IPS DF 4.7 (cell line): Measurements from ENCODE around the gene TENM3.

Experiments
- DNase-seq: peaks from one replicate; pipeline ENCODE4 v3.0.0-alpha.2; 2013; ENCODE audit warnings: low spot score; ENCODE audit errors: extremely low read depth

The TENM3 gene

DNA sequence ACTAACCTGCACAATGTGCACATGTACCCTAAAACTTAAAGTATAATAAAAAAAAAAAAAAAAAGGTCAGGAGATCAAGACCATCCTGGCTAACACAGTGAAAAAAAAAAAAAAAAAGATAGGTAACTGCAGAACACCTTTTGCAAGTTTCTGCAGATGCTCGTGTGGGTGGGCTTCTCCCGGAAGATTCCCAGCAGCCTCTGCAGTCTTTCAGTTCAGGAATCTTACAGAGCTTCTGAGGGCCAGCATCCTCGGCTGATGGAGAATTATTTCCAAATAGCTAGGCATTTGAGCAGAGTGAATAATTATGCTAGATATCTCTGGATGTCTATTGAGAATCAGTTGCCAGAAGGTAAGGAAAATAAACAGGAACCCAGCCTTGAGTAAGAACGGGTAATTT is 373.3 kb downstream of the TENM3 start:
- no peak for DNase-seq

DNA sequence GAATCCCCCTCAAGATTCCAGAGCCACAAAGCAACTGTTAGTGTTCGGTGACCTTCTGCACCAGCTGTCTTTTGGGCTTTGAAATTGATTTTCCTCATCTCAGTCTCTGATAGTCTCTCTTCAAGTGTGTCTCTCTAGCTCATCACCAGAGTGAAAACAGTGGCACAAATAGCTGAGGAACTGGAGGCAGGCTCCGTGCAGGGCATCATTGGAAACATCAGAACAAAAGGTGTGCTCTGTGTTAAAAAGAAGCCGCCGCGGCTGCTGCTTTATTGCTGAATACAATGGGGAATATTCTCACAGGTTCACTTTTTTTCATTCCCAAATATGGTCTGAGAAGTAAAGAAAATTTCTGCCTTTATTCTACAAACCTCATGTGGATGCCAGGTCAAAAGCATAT is 376.5 kb downstream of the TENM3 start:
- no peak for DNase-seq

DNA sequence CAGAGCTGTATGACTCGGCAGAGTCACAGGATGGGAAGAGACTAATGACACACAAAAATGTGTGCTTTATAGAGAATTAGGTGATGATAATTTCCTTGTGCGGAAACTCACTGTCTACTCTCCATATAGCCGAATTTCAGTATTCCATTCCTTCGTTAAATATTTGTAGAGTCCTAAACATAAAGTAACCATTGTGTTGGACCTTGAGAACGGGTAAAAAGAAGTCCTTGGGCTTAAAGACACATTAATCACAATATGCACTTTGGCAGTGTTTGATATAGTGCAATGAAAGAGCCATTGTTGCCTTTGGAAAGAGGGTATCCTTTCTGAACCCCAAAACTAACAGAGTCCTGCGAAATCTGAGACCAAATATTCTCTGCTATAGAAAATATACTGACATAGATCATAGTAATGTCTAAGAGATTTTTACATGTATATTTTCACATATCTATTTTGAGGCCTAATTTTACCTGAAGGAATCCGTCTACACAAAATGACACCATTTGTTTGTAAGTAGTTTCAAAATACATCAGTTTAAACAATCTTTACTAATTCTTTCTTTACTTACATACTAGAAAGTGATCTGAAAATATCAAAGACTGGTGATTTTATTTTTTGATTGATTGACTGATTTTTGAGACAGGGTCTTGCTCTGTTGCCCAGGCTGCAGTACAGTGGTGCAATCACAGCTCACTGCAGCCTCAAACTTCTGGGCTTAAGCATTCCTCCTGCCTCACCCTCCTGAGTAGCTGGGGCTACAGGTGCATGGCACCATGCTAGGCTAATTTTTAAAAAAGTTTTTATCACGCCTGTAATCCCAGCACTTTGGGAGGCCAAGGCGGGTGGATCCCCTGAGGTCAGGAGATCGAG is 377.1 kb downstream of the TENM3 start:
- no peak for DNase-seq

DNA sequence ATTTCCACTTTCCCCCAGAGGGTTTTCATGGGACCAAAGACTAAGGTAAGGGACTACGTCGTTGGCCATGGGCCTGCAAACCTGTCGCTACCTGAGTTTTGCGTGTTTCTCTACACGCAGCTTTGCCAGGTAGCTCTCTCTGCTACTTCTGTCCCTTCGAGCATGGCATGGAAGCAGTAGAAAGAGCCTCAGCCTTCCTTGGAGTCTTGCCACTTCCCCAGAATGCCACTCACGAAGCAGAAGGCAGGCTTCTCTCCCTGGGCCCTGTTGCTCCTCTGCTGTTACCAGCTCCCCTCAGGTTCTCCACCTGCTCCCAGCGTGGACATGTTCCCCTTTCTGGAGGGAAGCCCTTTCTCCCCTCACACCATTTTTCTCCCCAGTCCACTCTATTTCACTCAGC is 381.1 kb downstream of the TENM3 start:
- no peak for DNase-seq

DNA sequence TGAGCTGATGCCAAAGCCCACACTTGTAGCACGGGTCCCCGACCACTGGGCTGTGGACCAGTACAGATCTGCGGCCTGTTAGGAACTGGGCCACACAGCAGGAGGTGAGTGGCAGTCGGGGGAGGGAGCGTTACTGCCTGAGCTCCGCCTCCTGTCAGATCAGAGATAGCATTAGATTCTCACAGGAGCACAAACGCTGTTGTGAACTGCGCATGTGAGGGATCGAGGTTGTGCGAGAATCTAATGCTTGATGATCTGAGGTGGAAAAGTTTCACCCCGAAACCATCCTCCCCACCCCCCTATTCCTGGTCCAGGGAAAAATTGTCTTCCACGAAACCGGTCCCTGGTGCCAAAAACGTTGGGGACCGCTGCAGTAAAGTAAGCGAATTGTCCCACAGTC is 382.0 kb downstream of the TENM3 start:
- DNase-seq = no peak

DNA sequence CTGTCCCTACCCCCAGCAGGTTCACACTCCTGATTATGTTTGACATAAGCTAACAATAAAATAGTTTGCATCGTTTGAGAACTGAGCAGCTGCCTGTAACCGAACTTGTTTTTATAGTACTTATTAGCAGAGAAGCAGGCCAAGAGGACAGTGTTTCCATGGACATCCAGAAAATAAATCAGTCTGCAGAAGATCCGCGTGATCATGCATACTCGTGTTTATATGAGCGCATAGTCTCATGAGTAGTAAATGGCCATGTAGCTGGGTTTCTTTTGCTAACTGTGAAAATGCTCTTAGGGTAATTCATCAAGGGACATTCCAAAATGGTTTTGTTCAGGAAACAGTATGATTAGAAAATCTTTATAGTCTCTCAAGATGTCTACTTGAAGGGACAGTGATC is 384.8 kb downstream of the TENM3 start:
- no peak for DNase-seq

DNA sequence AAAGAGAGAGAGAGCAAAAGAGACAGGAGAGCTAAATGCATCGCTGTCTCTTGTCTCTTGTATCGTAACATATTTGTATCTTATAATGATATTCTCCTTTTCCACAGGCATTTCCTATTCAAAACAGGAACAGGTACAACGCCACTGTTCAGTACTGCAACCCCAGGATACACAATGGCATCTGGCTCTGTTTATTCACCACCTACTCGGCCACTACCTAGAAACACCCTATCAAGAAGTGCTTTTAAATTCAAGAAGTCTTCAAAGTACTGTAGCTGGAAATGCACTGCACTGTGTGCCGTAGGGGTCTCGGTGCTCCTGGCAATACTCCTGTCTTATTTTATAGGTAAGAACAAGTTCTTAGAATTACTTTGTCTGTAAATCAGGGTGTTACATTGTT is 385.3 kb downstream of the TENM3 start:
- no peak for DNase-seq

DNA sequence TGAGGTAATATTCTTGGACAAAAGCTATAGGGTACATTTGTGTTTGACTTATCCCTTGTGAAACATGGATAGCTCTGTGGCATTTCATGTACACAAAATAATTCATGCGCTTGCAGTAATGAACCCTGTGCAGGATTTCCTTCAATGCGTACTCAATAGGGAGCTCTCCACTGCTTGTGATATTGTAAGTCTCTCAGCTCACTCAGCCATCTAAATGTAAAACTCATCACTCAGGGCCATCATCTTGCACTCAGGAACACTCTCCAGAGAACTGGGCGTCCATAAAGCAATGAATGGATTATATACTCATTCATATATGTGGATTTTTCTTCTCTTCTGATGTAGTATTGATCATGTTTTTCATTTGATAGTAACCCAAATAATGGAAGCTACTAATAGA is 385.9 kb downstream of the TENM3 start:
- no peak for DNase-seq

DNA sequence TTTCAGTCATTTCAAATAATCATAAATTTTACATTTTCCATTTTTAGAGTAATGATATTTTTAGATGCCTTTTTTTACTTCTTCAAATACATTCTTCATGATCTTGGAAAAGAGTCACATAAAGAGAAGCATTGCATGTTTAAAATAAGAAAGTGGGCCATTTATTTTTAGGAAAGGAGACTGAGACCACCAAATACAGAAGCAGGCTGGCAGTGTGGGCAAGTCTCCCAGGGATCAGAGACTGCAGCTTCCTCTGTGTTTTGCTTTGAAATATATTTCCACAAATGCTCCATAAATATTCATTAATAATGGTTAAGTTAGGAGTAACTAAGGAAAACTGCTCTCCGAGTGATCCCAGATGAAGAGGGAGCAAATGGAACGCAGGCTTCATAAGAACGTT is 397.3 kb downstream of the TENM3 start:
- no peak for DNase-seq

DNA sequence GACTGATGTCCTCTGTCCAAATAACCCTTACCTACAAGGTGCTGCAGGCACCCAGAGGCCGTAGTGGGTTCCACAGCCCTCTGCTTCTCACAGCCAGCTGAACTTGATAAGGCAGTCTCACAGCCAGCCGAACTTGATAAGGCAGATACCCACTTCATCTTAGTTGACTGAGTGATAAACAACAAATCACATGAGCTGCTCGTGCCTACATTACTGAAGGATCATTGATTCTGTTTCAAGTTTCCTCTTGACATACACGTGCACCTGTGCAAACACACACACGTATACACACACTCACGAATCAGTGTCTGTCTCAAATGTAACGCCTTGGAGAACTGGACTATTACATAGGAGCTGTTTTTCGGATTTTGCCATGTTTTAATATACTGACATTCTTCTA is 397.7 kb downstream of the TENM3 start:
- DNase-seq = no peak

DNA sequence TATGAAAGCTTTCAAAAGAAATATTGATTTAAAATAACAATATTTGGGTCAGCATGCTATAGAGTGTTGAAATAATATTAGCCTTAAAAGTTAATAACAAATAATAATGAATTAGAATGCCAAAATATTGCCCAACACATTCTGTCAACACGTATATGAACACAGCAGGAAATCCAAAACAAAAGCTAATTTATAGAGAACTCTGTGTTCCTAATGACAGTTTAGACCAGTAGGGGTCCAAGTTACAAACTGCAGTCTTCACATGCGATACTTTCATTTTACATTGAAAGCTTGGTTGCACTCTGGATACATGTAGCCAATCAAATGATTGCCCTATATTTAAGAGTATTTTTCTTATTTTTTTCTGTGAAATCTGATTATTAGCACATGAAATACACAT is 399.6 kb downstream of the TENM3 start:
- DNase-seq = no peak

DNA sequence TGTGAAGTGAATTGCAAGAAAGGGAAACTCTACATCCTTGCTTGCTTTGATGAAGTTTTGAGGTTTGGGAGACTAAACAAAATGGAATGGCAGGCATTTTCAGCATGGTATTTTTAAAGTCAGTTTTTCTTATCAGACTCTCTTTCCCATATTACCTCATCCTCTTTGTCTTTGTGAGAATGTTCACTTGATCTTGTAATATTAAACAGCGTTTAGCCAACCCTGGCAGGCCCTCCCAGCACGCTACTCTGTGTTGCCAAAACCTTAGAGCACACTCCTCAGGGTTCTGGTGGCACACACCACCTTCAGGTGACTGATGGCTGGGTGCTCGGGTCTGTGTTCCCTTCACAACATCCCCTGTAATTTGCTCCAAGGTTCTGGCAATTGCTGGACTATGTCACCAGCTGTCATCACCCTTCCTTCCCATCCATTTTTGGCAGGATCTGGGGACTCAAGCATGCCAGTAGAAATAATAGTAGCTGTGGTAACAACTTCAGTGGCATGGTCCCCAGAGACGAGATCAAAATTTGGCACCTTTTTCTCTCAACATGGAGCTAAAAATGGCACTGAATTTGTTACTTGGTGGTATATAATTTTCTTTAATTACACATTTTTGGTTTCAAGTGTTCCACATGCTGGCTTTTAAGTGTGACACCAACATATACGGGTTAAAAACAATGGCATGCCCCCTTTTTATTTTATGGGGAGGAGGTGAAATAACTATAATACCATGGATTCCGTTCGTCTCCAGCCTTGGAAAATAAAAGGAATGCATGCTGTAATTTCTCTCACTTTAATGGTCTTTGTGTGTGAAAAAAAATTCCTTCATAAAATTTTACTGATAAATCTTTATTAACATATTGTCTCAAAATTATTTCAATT is 400.8 kb downstream of the TENM3 start:
- no peak for DNase-seq

DNA sequence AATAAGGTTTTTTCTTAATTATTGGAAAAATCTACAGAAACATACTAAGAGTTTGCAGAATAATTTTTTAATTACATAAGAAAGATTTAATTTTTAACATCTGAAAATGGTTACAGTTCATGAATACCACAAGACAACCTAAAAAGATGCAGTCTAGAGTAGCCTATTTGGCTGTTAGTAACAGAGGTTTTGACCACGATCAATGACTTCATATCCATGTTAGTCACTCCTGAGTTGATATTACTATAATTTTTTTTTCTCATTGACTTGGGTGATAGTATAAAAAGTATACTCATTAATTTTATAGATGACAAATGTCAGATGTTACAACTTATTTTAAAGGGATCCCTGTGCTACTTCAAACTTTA is 401.5 kb downstream of the TENM3 start:
- no peak for DNase-seq

DNA sequence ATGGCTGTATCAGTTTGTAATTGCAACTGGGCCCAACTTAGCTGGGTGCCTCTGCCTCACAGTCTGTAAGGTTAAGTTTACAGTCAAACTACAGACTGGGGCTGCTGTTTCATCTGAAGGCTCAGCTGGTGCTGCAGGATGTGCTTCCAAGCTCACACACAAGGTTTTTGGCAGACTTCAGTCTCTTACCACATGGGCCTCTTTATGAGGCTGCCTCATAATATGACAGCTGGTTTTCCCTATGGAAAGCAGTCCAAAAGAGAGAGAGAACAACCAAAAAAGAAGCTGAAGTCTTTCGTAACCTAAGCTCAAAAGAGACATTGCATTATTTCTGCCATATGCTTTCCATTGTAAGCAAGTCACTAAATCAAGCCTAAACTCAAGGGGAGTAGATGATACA is 402.3 kb downstream of the TENM3 start:
- no peak for DNase-seq

DNA sequence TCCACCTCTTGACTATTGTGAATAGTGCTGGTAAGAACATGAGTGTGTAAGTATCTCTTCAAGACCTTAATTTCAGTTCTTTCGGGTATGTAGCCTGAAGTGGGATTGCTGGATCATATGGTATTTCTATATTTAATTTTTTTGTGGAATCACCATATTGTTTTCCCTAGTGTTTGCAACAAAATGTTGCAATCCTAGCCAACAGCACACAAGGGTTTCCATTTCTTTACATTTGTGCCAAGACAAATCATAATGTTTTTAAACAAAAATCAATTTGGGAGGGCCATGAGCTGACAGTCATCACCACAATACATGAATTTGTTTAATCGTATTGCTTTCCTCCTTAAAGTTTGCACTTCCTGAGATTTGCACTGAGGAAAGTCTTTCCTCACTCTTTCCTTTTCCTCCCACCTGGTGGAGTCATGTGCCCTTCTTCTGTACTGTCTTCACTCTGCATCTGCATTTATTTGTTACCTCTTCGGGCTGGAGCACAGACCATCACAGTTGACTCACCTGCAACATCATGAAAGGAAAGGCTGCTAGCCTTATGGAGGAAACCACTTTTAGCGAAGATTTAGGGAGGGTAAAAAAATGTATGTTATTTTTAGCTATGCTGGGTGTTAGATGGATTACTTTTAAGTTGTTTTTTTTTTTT is 404.6 kb downstream of the TENM3 start:
- no peak for DNase-seq

DNA sequence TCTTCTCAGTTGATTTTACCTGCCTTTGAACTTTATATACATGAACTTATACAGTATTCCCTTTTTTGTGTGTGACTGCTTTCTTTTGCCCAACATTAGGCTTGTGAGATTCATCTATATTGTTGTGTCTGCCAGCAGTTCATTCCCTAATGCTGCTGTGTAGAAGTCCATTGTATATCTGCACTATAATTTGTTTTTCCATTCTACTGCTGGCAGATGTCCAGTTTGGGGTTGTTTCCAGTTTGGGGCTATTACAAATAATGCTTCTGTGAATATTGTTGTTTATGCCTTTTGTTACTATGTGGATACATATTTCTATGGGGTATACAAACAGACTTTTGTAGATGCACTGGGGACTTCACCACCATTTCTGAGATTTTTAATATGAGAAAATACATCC is 405.6 kb downstream of the TENM3 start:
- DNase-seq = no peak

DNA sequence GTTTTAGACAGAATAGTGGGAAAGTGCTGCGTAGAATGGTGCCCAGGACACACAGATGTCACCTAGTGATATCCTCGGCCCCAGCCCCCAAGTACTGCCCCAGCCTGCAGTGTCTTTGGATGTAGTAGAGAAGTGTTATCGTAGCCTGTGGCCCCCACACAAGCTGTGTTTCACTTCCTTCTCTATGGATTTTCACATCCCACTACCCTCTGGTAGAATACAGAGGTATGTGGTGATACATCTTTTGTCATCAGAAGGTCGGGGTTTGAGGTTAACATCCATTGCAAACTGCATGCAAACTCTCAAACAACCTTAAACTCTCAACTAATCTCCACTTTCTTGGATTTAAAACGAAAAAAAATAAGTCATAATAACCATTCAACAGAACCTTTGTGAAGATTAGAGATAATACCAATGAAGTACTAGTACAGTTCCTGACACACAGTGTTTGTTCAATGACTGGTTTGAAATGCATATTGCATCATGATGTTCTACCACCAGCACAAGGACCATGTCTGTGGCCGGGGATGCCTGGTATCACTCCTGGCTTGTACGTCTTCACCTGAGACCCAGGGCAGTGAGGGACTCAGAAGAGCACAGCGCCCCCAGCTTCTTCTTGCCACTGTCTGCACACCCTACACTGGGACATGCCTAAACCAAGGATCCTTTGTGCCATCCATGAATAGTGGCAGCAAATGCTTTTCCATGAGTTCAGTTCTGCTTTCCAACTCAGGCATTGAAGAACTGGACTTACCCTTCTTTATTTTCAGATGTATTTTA is 406.7 kb downstream of the TENM3 start:
- no peak for DNase-seq

DNA sequence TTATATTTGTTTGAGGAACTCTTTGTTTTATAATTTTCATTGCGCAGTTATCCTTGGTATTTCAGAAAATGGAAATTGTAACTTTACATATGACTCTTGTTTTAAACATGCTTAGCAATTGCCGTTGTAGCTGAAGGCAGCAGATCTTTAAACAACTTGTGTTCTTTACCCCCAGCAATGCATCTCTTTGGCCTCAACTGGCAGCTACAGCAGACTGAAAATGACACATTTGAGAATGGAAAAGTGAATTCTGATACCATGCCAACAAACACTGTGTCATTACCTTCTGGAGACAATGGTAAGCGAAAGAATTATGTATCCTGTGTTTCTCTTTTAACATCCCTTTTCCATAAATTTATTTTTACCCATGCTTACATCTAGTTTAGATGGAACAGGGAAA is 410.4 kb downstream of the TENM3 start:
- no peak for DNase-seq

DNA sequence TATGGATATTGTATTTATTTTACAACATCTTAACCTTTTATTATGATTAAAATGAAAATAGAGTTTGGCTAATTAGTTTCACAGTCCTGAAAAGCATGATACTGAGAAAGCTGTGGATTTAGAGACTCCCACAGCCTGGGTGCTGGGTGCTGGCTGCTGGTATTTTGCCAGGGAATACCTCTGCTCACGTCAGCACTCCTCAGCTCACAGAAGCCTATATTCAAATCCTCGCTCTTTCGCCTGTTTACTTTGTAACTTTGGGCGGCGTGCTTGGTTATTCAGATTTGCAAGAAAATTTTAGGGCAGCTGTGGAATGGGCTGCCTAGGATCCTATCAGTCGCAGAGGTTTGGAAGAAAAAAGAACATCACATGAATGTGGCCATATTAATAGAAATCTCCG is 412.1 kb downstream of the TENM3 start:
- DNase-seq = no peak

DNA sequence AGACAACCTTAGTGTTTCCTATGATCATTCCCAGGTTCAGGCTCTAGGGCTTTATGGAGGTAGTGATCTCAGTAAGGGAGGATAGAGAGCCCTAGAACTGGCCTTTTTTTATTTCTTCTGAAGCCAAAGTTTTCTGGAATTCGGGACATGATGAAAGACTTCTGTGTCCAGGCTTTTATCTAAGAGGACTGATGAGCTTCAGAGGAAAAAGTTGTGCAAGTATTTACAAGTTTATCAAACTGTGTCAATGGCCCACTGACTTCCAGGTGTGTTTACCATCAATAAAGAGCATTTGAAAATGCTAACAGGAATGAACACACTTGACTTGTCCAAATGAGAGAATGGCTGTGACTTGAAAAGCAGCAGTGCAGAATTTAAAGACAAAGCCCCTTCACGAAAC is 419.3 kb downstream of the TENM3 start:
- DNase-seq = no peak

DNA sequence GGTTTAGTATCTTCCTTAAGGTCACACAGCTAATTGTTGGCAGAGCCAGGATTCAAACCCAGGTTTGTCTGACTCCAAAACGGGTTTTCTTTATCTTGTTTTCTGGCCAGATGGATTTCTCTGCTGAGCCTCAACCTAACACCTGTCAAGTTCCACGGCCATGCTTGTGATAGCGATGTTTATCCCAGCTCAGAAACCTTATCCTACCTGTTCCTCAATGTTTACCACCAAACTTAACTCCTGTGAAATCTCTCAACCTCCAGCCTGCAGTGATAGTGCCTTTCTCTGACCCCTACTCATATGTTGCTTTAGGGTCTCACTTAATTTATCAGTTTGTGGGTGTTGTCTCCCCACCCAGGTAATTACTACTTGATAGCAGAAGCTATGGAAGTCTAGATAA is 428.0 kb downstream of the TENM3 start:
- DNase-seq = no peak
